Activated CD8-positive, alpha-beta T cell treated with anti-CD3 and anti-CD28 coated beads for 36 hours (primary cell): ENCODE measurements around the gene RPL13A. TPM values are rescaled to one million over a fixed set of nuclear protein-coding genes. Genes with fewer than 3 reads are reported as not detected.

Source experiments
- ATAC-seq: fragments of 200-7000 bp; cut with Tn5 transposase; one replicate; pipeline ENCODE4 v1.10.0; 2021; ENCODE audit warnings: mild to moderate bottlenecking, moderate library complexity
- CTCF ChIA-PET: fragments of 350-600 bp; sonication (Branson Sonifier 250); formaldehyde crosslinking; loops from one replicate; lab custom pipeline; 2021; ENCODE audit warnings: antibody characterized with exemption; lab: Charles Lee
- POLR2A ChIA-PET: fragments of 350-600 bp; sonication (Branson Sonifier 250); formaldehyde crosslinking; loops from one replicate; lab custom pipeline; 2021; ENCODE audit warnings: antibody characterized with exemption; lab: Charles Lee
- DNase-seq: peaks from one replicate; pipeline ENCODE4 v3.0.0-alpha.2; 2020
- H3K27ac Mint-ChIP-seq: one replicate; pipeline ENCODE4 v1.8.0; 2021; ENCODE audit warnings: mild to moderate bottlenecking, mixed read lengths
- H3K27me3 Mint-ChIP-seq: one replicate; pipeline ENCODE4 v1.8.0; 2021; ENCODE audit warnings: mixed read lengths
- H3K36me3 Mint-ChIP-seq: one replicate; pipeline ENCODE4 v1.8.0; 2021; ENCODE audit warnings: low read depth, mixed read lengths
- H3K4me1 Mint-ChIP-seq: one replicate; pipeline ENCODE4 v1.8.0; 2021; ENCODE audit warnings: low read depth, mixed read lengths
- H3K4me3 Mint-ChIP-seq: one replicate; pipeline ENCODE4 v1.8.0; 2021; ENCODE audit warnings: mild to moderate bottlenecking, moderate library complexity, mixed read lengths
- H3K9me3 Mint-ChIP-seq: one replicate; pipeline ENCODE4 v1.8.0; 2021; ENCODE audit warnings: mixed read lengths
- intact Hi-C: fragments of 100-400 bp; cut with micrococcal nuclease; formaldehyde crosslinking; loops from one replicate; pipeline ENCODE4 v1.10.0; 2022
- total RNA-seq, 2 experiments: library from RNA; stranded (reverse); gene quantifications; one replicate each; pipeline ENCODE4 v1.2.3, GENCODE V29; 2021
- TF ChIP-seq, protein P1 (sequence below): fragments of 200-600 bp; IDR thresholded peaks from one replicate; pipeline ENCODE4 v1.8.0; 2022; ENCODE audit warnings: antibody characterized with exemption, mild to moderate bottlenecking

The RPL13A gene
- total RNA-seq, 2 experiments from 2014 or later = 4,285 to 4,329 TPM

DNA sequence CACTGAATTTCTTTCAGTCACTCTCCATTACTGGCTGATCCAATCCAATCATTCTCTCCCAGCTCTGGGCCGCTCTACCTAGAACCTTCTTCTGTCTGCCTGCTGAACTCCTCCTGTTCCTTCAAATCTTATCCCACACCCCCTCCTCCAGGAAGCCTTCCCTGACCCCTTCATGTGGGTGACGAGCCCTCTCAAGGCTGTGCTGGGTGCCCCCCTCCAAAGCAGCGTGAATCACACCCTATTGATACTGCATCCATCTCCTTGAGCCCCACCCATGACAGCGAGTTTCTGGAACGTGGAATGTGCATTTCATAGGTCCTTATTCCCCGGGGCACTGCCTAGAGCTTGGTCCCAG, 39.0 kb upstream of the RPL13A start:
- ATAC-seq (no peak), DNase-seq (no peak)
- ChIA-PET CTCF (interaction anchor here (1.0 to 4.9 kb wide), 2 partner anchors 12 to 23 kb away, joined by 3 to 27 read pairs; partner anchors contain the start of gene FLT3LG), POLR2A (interaction anchor here (1.3 kb wide), 1 partner anchor 39 kb away, joined by 4 read pairs; the partner anchor contains the start of gene RPL13A)
- TF ChIP-seq, protein P1, sequence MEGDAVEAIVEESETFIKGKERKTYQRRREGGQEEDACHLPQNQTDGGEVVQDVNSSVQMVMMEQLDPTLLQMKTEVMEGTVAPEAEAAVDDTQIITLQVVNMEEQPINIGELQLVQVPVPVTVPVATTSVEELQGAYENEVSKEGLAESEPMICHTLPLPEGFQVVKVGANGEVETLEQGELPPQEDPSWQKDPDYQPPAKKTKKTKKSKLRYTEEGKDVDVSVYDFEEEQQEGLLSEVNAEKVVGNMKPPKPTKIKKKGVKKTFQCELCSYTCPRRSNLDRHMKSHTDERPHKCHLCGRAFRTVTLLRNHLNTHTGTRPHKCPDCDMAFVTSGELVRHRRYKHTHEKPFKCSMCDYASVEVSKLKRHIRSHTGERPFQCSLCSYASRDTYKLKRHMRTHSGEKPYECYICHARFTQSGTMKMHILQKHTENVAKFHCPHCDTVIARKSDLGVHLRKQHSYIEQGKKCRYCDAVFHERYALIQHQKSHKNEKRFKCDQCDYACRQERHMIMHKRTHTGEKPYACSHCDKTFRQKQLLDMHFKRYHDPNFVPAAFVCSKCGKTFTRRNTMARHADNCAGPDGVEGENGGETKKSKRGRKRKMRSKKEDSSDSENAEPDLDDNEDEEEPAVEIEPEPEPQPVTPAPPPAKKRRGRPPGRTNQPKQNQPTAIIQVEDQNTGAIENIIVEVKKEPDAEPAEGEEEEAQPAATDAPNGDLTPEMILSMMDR = no peak
- H3K36me3 Mint-ChIP-seq = peaks cover 35% of the 10 kb centered on the region
- no peaks in the 10 kb centered on the region for H3K9me3 Mint-ChIP-seq
- no peaks in the 10 kb centered on the region for H3K27me3 Mint-ChIP-seq
- H3K4me1 Mint-ChIP-seq = peaks cover 51% of the 10 kb centered on the region
- H3K27ac Mint-ChIP-seq = peak overlapping the region; percentile 37
- no peak overlapping the region for H3K4me3 Mint-ChIP-seq
- intact Hi-C loops = loop anchor here (10.0 kb wide), 1 partner anchor 184 kb away; no protein-coding TSS in a partner anchor

DNA sequence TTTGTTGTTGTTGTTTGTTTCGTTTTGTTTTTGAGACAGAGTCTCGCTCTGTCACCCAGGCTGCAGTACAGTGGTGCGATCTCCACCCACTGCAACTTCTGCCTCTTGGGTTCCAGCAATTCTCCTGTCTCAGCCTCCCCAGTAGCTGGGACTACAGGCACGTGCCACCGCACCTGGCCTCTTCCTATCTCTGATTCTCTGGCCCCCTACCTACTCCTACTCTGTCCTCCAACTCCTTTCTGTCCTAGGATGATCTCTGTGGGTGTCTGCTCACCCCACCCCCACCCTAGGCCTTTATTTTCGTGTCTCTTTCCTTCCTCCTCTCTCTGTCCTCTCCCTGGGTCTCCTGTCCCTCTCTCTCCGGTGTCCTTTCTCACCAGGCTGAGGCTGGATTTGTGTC, 37.0 kb upstream of the RPL13A start:
- Mint-ChIP-seq H3K27ac (peak overlapping the region; percentile 100), H3K4me1 (peaks cover 47% of the 10 kb centered on the region), H3K9me3 (no peaks in the 10 kb centered on the region), H3K36me3 (peaks cover 35% of the 10 kb centered on the region), H3K27me3 (no peaks in the 10 kb centered on the region), H3K4me3 (peak overlapping the region; percentile 93)
- intact Hi-C loops = no loop called here
- POLR2A ChIA-PET = interaction anchor here (0.6 to 2.1 kb wide), 6 partner anchors 22 to 171 kb away, joined by 3 to 7 read pairs (median 3); no protein-coding TSS in a partner anchor
- DNase-seq = no peak
- TF ChIP-seq, protein P1 = no peak
- CTCF ChIA-PET = interaction anchor here (0.7 to 5.0 kb wide), 3 partner anchors 20 to 26 kb away, joined by 3 to 33 read pairs (median 22); partner anchors contain the start of gene FLT3LG
- ATAC-seq = no peak

DNA sequence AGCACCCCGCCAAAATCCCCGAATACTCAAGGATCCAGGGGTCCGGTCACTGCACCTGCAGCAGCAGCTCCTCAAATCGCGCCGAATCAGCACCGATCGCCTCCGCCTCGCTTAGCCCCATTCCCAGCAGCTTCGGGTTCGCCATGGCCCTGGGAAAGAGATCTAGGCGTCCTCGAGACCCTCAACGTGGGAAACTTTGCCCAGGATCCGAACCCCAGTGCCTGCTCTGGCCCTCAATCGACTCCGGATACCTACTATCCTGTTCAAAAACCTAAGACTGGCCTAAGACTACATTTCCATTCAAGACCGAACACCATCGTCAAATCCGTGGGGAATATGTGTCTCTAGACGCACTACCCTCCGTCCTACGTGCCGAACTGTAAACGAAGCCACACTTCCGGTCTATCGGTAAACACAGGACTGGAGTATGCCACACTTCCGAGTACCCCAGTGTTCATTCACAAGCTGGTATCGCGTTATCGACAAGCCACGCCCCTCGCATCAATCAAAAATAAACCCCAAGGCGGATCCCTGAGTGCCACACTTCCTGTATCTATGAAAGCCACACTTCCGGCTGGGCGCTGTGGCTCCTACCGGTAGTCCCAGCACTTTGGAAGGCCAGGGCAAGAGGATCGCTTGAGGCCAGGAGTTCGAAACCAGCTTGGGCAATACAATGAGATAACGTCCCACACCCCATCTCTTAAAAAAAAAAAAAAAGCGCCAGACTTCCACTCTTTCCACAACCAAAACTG, 35.8 kb upstream of the RPL13A start, which contains the start of gene PIH1D1:
Gene PIH1D1 (minus strand): TSS at position 385 of the 752 bp plus-strand sequence. CDS start 240 bp downstream, at position 145.
- ATAC-seq = peak; percentile 70
- peak; percentile 99 for DNase-seq
- Mint-ChIP-seq H3K36me3 (peaks cover 40% of the 10 kb centered on the region), H3K27ac (peak within 1 kb of the TSS; percentile 100), H3K27me3 (no peaks in the 10 kb centered on the region), H3K4me3 (peak within 1 kb of the TSS; percentile 93), H3K9me3 (no peaks in the 10 kb centered on the region), H3K4me1 (peaks cover 53% of the 10 kb centered on the region)
- POLR2A ChIA-PET = interaction anchor here (0.7 to 2.6 kb wide), 15 partner anchors 9 to 129 kb away, joined by 3 to 11 read pairs (median 4); partner anchors contain the start of genes CD37, FLT3LG, NOSIP and RPL13A
- TF ChIP-seq, protein P1 = no peak
- CTCF ChIA-PET = interaction anchor here (0.9 to 5.0 kb wide), 6 partner anchors 9 to 60 kb away, joined by 3 to 33 read pairs (median 10); partner anchors contain the start of gene FLT3LG
- intact Hi-C loops = no loop called here

DNA sequence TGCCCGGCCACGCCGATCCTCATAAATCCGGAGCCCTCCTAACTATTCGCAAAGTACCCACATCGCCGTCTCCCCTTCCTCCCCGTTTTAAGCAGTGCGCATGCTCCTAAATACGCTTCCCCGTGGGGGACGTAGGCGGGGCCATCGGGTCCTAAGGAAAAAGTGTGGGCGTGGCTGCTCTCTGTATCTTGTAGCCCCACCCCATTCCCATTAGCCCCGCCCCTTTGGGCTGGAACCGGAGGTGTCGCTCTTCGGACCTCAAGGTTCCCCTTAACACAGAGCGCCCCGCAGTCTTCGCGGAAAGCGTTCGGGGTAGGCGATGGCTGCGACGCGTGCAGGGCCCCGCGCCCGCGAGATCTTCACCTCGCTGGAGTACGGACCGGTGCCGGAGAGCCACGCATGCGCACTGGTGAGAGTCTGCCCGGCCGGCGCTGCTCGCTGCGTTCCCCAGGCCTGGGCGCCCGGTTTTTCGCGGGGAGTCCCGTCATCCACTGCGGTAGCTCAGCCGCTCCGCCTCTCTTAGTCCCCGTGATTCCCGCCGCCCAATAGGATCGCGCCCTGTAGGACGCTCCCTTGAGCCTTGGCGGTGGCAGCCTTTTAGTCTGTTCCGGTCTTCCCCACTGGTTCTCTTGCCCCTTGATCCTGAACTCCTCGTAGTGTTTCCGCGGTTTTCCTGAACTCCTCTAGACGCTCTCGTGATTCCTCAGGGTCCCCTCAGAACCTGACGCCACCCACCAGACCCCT, 34.2 kb upstream of the RPL13A start, which contains the start of gene ALDH16A1:
Gene ALDH16A1 (plus strand): TSS at position 213 of the 744 bp plus-strand sequence. CDS start 107 bp downstream, at position 320.
- H3K4me3 Mint-ChIP-seq = peak within 1 kb of the TSS; percentile 93
- intact Hi-C loops = no loop called here
- H3K9me3 Mint-ChIP-seq = no peaks in the 10 kb centered on the region
- H3K27me3 Mint-ChIP-seq = no peaks in the 10 kb centered on the region
- TF ChIP-seq, protein P1 = no peak
- peak; percentile 90 for ATAC-seq
- H3K4me1 Mint-ChIP-seq = peaks cover 50% of the 10 kb centered on the region
- H3K36me3 Mint-ChIP-seq = peaks cover 38% of the 10 kb centered on the region
- ChIA-PET CTCF (interaction anchor here (1.0 to 5.0 kb wide), 5 partner anchors 17 to 86 kb away, joined by 3 to 33 read pairs (median 12); partner anchors contain the start of gene FLT3LG), POLR2A (interaction anchor here (0.6 to 3.5 kb wide), 6 partner anchors 11 to 127 kb away, joined by 3 to 15 read pairs (median 8); partner anchors contain the start of gene NOSIP)
- peak within 1 kb of the TSS; percentile 100 for H3K27ac Mint-ChIP-seq
- peak; percentile 99 for DNase-seq
